IMR-90 (cell line): ENCODE data around the gene SOD2. TPM values are rescaled to one million over a fixed set of nuclear protein-coding genes. Genes with fewer than 3 reads are reported as not detected.

ENCODE experiments used
- ATAC-seq: fragments of 200-7000 bp; cut with Tn5 transposase; 2 replicates; pipeline ENCODE4 v1.9.1; 2020; ENCODE audit warnings: low read depth, mild to moderate bottlenecking, moderate library complexity
- BruUV-seq: library from RNA; stranded (reverse); fragments of 400-500 nt; replicated peaks from 2 replicates; lab custom pipeline; 2021; lab: Mats Ljungman, UMichigan
- CTCF ChIA-PET: fragments of 300-600 bp; formaldehyde crosslinking; extraction: SDS; loops from one replicate; lab custom pipeline; 2021; ENCODE audit warnings: antibody characterized with exemption; lab: Yijun Ruan, JAX
- POLR2A ChIA-PET: fragments of 300-600 bp; sonication (Branson Sonifier 250); formaldehyde crosslinking; loops from one replicate; lab custom pipeline; 2022; ENCODE audit warnings: antibody characterized with exemption; ENCODE audit not compliant: unreplicated experiment; lab: Charles Lee
- DNase-seq: peaks from one replicate; pipeline ENCODE4 v3.0.0; 2013
- H2AFZ ChIP-seq: replicated peaks from 2 replicates; pipeline ENCODE3; 2013; ENCODE audit warnings: low read length, mild to moderate bottlenecking; ENCODE audit not compliant: poor library complexity
- H2AK5ac ChIP-seq: 2 replicates; pipeline ENCODE4 v1.6.1; 2013; ENCODE audit warnings: low read depth, low read length, inconsistent platforms
- H2AK9ac ChIP-seq: replicated peaks from 2 replicates; pipeline ENCODE3; 2013; ENCODE audit warnings: mild to moderate bottlenecking, low read depth, low read length, moderate library complexity; ENCODE audit not compliant: poor library complexity
- H2BK120ac ChIP-seq: 2 replicates; pipeline ENCODE4 v1.6.1; 2013; ENCODE audit warnings: low read depth, low read length, inconsistent platforms
- H2BK15ac ChIP-seq: 3 replicates; pipeline ENCODE4 v1.6.1; 2013; ENCODE audit warnings: low read depth, low read length, inconsistent platforms
- H2BK20ac ChIP-seq: 2 replicates; pipeline ENCODE4 v1.6.1; 2013; ENCODE audit warnings: low read depth, mild to moderate bottlenecking, inconsistent platforms, low read length, moderate library complexity
- H2BK5ac ChIP-seq: 2 replicates; pipeline ENCODE4 v1.6.1; 2013; ENCODE audit warnings: mild to moderate bottlenecking, low read depth, low read length, inconsistent platforms; ENCODE audit not compliant: poor library complexity, severe bottlenecking
- H3K14ac ChIP-seq: replicated peaks from 2 replicates; pipeline ENCODE4 v1.6.1; 2013; ENCODE audit warnings: low read depth, low read length, inconsistent platforms
- H3K18ac ChIP-seq: 2 replicates; pipeline ENCODE4 v1.6.1; 2013; ENCODE audit warnings: low read depth, low read length, control low read depth
- H3K23ac ChIP-seq: 2 replicates; pipeline ENCODE4 v1.6.1; 2013; ENCODE audit warnings: low read depth, low read length, inconsistent platforms
- H3K27ac ChIP-seq: 2 replicates; pipeline ENCODE4 v1.5.1; 2013; ENCODE audit warnings: mild to moderate bottlenecking, control low read depth, low read length; ENCODE audit not compliant: insufficient read depth
- H3K27me3 ChIP-seq: 2 replicates; pipeline ENCODE4 v1.6.1; 2013; ENCODE audit warnings: low read length; ENCODE audit not compliant: control insufficient read depth, insufficient read depth
- H3K36me3 ChIP-seq: 2 replicates; pipeline ENCODE4 v1.6.1; 2013; ENCODE audit warnings: low read length, mixed read lengths; ENCODE audit not compliant: control insufficient read depth, insufficient read depth
- H3K4ac ChIP-seq: 2 replicates; pipeline ENCODE4 v1.6.1; 2013; ENCODE audit warnings: low read depth, low read length, inconsistent platforms
- H3K4me1 ChIP-seq: 2 replicates; pipeline ENCODE4 v1.6.1; 2013; ENCODE audit warnings: low read length, mixed read lengths; ENCODE audit not compliant: control insufficient read depth, insufficient read depth
- H3K4me2 ChIP-seq: 2 replicates; pipeline ENCODE4 v1.6.1; 2013; ENCODE audit warnings: low read depth, mild to moderate bottlenecking, control low read depth, low read length, moderate library complexity
- H3K4me3 ChIP-seq: 2 replicates; pipeline ENCODE4 v1.5.1; 2013; ENCODE audit warnings: low read depth, mild to moderate bottlenecking, control low read depth, low read length, moderate library complexity; ENCODE audit not compliant: insufficient read depth
- H3K56ac ChIP-seq: 2 replicates; pipeline ENCODE4 v1.6.1; 2013; ENCODE audit warnings: low read length, inconsistent platforms; ENCODE audit not compliant: insufficient read depth; ENCODE audit errors: extremely low read depth
- H3K79me1 ChIP-seq, 2 experiments: 2 replicates each; pipeline ENCODE4 v1.6.1; 2013; ENCODE audit warnings: low read length in 2 of 2, inconsistent platforms in 1 of 2, low read depth in 1 of 2
- H3K9ac ChIP-seq: 2 replicates; pipeline ENCODE4 v1.6.1; 2013; ENCODE audit warnings: low read depth, low read length, control low read depth
- H3K9me1 ChIP-seq: 2 replicates; pipeline ENCODE4 v1.6.1; 2013; ENCODE audit warnings: low read length, inconsistent platforms; ENCODE audit not compliant: insufficient read depth
- H3K9me3 ChIP-seq: 2 replicates; pipeline ENCODE4 v1.6.1; 2013; ENCODE audit warnings: low read length; ENCODE audit not compliant: control insufficient read depth, insufficient read depth
- H4K20me1 ChIP-seq: 2 replicates; pipeline ENCODE4 v1.6.1; 2013; ENCODE audit warnings: low read length, inconsistent platforms; ENCODE audit not compliant: insufficient read depth
- H4K5ac ChIP-seq: 2 replicates; pipeline ENCODE4 v1.6.1; 2013; ENCODE audit warnings: mild to moderate bottlenecking, low read depth, low read length, control low read depth
- H4K8ac ChIP-seq, 2 experiments: 2 replicates each; pipeline ENCODE4 v1.6.1; 2013; ENCODE audit warnings: low read depth in 2 of 2, low read length in 2 of 2, control low read depth in 1 of 2, inconsistent platforms in 1 of 2
- H4K91ac ChIP-seq: 2 replicates; pipeline ENCODE4 v1.6.1; 2013; ENCODE audit warnings: low read depth, low read length, inconsistent platforms; ENCODE audit not compliant: insufficient read depth
- CEBPB ChIP-seq: IDR thresholded peaks from 2 replicates; pipeline ENCODE4 v1.6.1; 2012; ENCODE audit warnings: low read depth, low read length, improper control_type of control experiment
- MAZ ChIP-seq: IDR thresholded peaks from 2 replicates; pipeline ENCODE4 v1.6.1; 2012; ENCODE audit warnings: low read depth, mild to moderate bottlenecking, low read length, improper control_type of control experiment, moderate library complexity, borderline replicate concordance
- WGBS, 2 experiments: methylation state at CpG; one replicate each; pipeline versions ENCODE4 v1.1.5 to v1.1.7; 2013; ENCODE audit warnings: missing lambda C conversion rate in 2 of 2; ENCODE audit not compliant: insufficient read length in 1 of 2; ENCODE audit errors: extremely low coverage in 2 of 2; 5-methylcytosine and 5-hydroxymethylcytosine counted together
- dilution Hi-C: fragments of 300-500 bp; cut with HindIII; formaldehyde crosslinking; loops from one replicate; pipeline ENCODE4 v1.14.3; 2018; ENCODE audit warnings: low sequenced_read_pairs; ENCODE audit not compliant: unreplicated experiment
- in situ Hi-C: fragments of 300-500 bp; cut with MboI; formaldehyde crosslinking; loops from 3 replicates; pipeline ENCODE4 v1.14.3; 2019; ENCODE audit warnings: low sequenced_read_pairs, inconsistent platforms, mixed read lengths
- intact Hi-C: fragments of 100-400 bp; cut with micrococcal nuclease; formaldehyde crosslinking; loops from 2 replicates; pipeline ENCODE4 v1.10.0; 2022
- polyA plus RNA-seq, 3 experiments: library from polyadenylated mRNA; depleted of rRNA; stranded (reverse); fragments of >200 nt; gene quantifications; 2 replicates each; pipeline ENCODE4 v1.2.3, GENCODE V29; 2012; ENCODE audit warnings: low replicate concordance in 1 of 3
- total RNA-seq: library from RNA; depleted of rRNA; stranded (reverse); fragments of >200 nt; gene quantifications from 2 replicates; pipeline ENCODE4 v1.2.3, GENCODE V29; 2012

The SOD2 gene
- total and polyA plus RNA-seq, 2 of the 4 experiments (the other 2 are of a cell fraction), result 173 to 243 TPM

DNA sequence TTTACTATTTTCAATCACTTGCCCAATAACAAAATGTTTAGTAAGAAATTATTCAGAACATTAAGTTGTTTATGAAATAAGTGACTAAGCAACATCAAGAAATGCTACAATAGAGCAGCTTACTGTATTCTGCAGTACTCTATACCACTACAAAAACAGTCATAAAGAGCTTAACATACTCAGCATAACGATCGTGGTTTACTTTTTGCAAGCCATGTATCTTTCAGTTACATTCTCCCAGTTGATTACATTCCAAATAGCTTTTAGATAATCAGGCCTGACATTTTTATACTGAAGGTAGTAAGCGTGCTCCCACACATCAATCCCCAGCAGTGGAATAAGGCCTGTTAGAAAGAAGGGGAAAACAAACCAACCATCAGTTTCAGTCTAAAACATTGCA is 10.7 kb downstream of the SOD2 start:
- Histone ChIP-seq H3K79me1 (peaks cover 18 to 44% of the 10 kb centered on the region in 2 experiments), H2BK15ac (no peak overlapping the region), H2AK9ac (no peak overlapping the region), H2BK120ac (no peak overlapping the region), H3K18ac (no peak overlapping the region), H3K14ac (no peak overlapping the region), H3K4me2 (no peak overlapping the region), H3K4ac (no peak overlapping the region), H4K5ac (no peak overlapping the region), H4K91ac (no peak overlapping the region), H3K56ac (no peak overlapping the region), H4K8ac (no peak overlapping the region), H3K4me3 (no peak overlapping the region), H3K23ac (no peak overlapping the region), H3K36me3 (peaks cover 45% of the 10 kb centered on the region), H3K27ac (peak overlapping the region; percentile 22; the same call in 1 of the 2 replicates), H3K27me3 (no peaks in the 10 kb centered on the region), H3K9me3 (no peaks in the 10 kb centered on the region), H3K4me1 (peaks cover 24% of the 10 kb centered on the region), H3K9ac (no peak overlapping the region), H4K20me1 (no peaks in the 10 kb centered on the region), H2BK5ac (peak overlapping the region; percentile 94), H2AFZ (no peak overlapping the region), H2BK20ac (no peak overlapping the region), H3K9me1 (peaks cover 7% of the 10 kb centered on the region), H2AK5ac (no peak overlapping the region)
- in situ Hi-C loops (loop anchor here (25.0 kb wide), 1 partner anchor 280 kb away; the partner anchor contains the start of gene IGF2R), dilution Hi-C loops (no loop called here), intact Hi-C loops (no loop called here)
- BruUV-seq, result no TSS peak
- POLR2A ChIA-PET, result interaction anchor here (0.6 to 1.0 kb wide), 3 partner anchors 19 to 109 kb away, joined by 3 to 9 read pairs (median 3); partner anchors contain the start of gene ACAT2
- peak; percentile 73 for ATAC-seq
- CTCF ChIA-PET, result interaction anchor here (1.5 kb wide), 1 partner anchor 9 kb away, joined by 5 read pairs; no protein-coding TSS in a partner anchor
- peak; percentile 74 for DNase-seq
- TF ChIP-seq MAZ, result no peak
- TF ChIP-seq CEBPB, result peak; percentile 40; the same call in 1 of the 2 replicates
- WGBS, 2 experiments, result no CpG with 5 or more reads among the region's 3 CpGs
